Nephron progenitor cell (in vitro differentiated cells): ENCODE data around the gene F7.
"Not testable (repeated sequence)": the region's sequence is repeated elsewhere in the genome, so short reads cannot be mapped to it uniquely, and the experiment has no call there.

Experiments
- DNase-seq: peaks from one replicate; pipeline ENCODE4 v3.0.0; 2021
- H3K27ac Mint-ChIP-seq: 2 replicates; pipeline ENCODE4 v1.8.0; 2021; ENCODE audit warnings: mild to moderate bottlenecking, moderate library complexity, mixed read lengths
- H3K27me3 Mint-ChIP-seq: 2 replicates; pipeline ENCODE4 v1.8.0; 2021; ENCODE audit warnings: mild to moderate bottlenecking, low read depth, mixed read lengths; ENCODE audit not compliant: poor library complexity
- H3K36me3 Mint-ChIP-seq: 2 replicates; pipeline ENCODE4 v1.8.0; 2021; ENCODE audit warnings: low read depth, mixed read lengths
- H3K4me1 Mint-ChIP-seq: 2 replicates; pipeline ENCODE4 v1.8.0; 2021; ENCODE audit warnings: mixed read lengths
- H3K4me3 Mint-ChIP-seq: 2 replicates; pipeline ENCODE4 v1.8.0; 2021; ENCODE audit warnings: mild to moderate bottlenecking, moderate library complexity, mixed read lengths
- H3K9me3 Mint-ChIP-seq: 2 replicates; pipeline ENCODE4 v1.8.0; 2021; ENCODE audit warnings: mild to moderate bottlenecking, moderate library complexity, mixed read lengths
- TF ChIP-seq, protein P1 (sequence below): fragments of 200-600 bp; sonication (generic); IDR thresholded peaks from 2 replicates; pipeline ENCODE4 v1.5.0; 2021; ENCODE audit warnings: antibody characterized with exemption

The F7 gene

DNA sequence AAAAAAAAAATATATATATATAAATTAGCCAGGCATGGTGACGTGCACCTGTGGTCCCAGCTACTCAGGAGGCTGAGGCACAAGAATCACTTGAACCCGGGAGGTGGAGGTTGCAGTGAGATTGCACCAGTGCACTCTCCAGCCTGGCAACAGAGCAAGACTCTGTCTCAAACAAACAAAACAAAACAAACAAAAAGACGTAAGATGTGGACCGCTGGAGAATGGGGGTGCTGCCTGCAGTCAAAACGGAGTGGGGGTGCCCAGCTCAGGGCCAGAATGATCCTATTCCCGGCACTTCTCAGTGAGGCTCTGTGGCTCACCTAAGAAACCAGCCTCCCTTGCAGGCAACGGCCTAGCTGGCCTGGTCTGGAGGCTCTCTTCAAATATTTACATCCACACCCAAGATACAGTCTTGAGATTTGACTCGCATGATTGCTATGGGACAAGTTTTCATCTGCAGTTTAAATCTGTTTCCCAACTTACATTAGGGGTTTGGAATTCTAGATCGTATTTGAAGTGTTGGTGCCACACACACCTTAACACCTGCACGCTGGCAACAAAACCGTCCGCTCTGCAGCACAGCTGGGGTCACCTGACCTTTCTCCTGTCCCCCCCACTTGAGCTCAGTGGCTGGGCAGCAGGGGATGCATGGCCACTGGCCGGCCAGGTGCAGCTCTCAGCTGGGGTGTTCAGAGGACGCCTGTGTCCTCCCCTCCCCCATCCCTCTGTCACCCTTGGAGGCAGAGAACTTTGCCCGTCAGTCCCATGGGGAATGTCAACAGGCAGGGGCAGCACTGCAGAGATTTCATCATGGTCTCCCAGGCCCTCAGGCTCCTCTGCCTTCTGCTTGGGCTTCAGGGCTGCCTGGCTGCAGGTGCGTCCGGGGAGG lies at the start of gene F7:
TSS of gene F7 (plus strand) at position 760 of the 889 bp plus-strand sequence. CDS start at position 811, 51 bp downstream.
- no peaks in the 10 kb centered on the region for H3K36me3 Mint-ChIP-seq
- H3K27me3 Mint-ChIP-seq = peaks cover 26% of the 10 kb centered on the region
- TF ChIP-seq, protein P1, sequence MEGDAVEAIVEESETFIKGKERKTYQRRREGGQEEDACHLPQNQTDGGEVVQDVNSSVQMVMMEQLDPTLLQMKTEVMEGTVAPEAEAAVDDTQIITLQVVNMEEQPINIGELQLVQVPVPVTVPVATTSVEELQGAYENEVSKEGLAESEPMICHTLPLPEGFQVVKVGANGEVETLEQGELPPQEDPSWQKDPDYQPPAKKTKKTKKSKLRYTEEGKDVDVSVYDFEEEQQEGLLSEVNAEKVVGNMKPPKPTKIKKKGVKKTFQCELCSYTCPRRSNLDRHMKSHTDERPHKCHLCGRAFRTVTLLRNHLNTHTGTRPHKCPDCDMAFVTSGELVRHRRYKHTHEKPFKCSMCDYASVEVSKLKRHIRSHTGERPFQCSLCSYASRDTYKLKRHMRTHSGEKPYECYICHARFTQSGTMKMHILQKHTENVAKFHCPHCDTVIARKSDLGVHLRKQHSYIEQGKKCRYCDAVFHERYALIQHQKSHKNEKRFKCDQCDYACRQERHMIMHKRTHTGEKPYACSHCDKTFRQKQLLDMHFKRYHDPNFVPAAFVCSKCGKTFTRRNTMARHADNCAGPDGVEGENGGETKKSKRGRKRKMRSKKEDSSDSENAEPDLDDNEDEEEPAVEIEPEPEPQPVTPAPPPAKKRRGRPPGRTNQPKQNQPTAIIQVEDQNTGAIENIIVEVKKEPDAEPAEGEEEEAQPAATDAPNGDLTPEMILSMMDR = no peak
- H3K4me3 Mint-ChIP-seq = no peak within 1 kb of the TSS
- H3K9me3 Mint-ChIP-seq = peaks cover 6% of the 10 kb centered on the region
- no peak for DNase-seq
- H3K27ac Mint-ChIP-seq = no peak within 1 kb of the TSS
- H3K4me1 Mint-ChIP-seq = peaks cover 11% of the 10 kb centered on the region

GRCh38 chr13:113057084-113057483 lies 48.5 kb upstream of the F7 start:
- H3K27me3 Mint-ChIP-seq = peaks cover 25% of the 10 kb centered on the region
- TF ChIP-seq, protein P1 = no peak
- H3K27ac Mint-ChIP-seq = no peak overlapping the region
- no peak overlapping the region for H3K4me3 Mint-ChIP-seq
- no peaks in the 10 kb centered on the region for H3K9me3 Mint-ChIP-seq
- H3K36me3 Mint-ChIP-seq = peaks cover 5% of the 10 kb centered on the region
- peaks cover 22% of the 10 kb centered on the region for H3K4me1 Mint-ChIP-seq
- no peak for DNase-seq

- H3K9me3 Mint-ChIP-seq, H3K27ac Mint-ChIP-seq, H3K36me3 Mint-ChIP-seq, H3K4me3 Mint-ChIP-seq, DNase-seq: not testable (repeated sequence)
- H3K4me1 Mint-ChIP-seq = peaks cover 18% of the 10 kb centered on the region
- peaks cover 20% of the 10 kb centered on the region for H3K27me3 Mint-ChIP-seq
Measured at GRCh38 chr13:113057559-113057958, 48.0 kb upstream of the F7 start.

- Mint-ChIP-seq H3K36me3 (peaks cover 5% of the 10 kb centered on the region), H3K27me3 (peaks cover 12% of the 10 kb centered on the region), H3K9me3 (no peaks in the 10 kb centered on the region), H3K27ac (no peak overlapping the region), H3K4me3 (no peak overlapping the region), H3K4me1 (peaks cover 10% of the 10 kb centered on the region)
- no peak for DNase-seq
- TF ChIP-seq, protein P1 = no peak
Measured at GRCh38 chr13:113058129-113058987, 47.2 kb upstream of the F7 start.

DNA sequence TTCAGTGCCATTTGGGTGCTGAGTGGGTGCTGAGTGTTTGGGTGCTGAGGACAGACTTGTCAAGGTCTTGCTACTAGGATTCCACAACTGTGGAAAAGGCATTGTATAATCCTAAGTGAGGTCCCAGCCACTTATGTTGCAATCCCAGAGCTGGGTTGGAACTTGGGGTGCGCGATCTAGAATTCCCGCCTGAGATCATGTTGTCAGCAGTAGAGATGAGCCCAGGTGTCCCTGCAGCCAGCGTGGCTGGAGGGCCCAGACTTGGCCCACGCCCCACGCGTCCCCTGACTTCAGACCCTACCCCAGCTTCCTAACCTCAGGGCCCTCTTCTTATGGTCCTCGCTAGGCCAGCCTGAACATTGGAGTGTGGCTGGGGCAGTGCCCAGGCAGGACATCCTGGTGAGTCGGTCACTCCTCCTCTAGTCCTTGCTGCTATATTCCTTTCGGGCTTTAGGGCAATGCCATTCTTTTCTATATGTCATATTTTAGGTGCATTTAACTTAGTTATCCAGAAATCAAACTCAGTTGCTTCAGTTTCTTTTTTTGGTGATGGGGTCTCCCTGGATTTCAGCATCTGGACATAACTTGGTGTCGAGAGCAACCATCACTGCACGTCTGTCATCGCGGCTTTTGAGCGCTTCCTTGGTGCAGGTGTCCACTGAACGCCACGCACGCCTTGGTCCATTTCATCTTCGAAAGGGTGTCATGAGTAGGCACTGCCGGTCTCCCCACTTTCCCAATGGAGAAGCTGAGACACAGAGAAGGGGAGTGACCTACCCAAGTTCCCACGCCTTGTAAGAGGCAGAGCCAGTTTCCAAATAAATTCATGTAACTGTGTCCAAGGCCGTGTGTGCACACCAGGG lies 46.4 kb upstream of the F7 start:
- no peaks in the 10 kb centered on the region for H3K9me3 Mint-ChIP-seq
- no peak overlapping the region for H3K27ac Mint-ChIP-seq
- peaks cover 6% of the 10 kb centered on the region for H3K27me3 Mint-ChIP-seq
- peaks cover 6% of the 10 kb centered on the region for H3K36me3 Mint-ChIP-seq
- TF ChIP-seq, protein P1 = no peak
- H3K4me1 Mint-ChIP-seq = peaks cover 3% of the 10 kb centered on the region
- no peak overlapping the region for H3K4me3 Mint-ChIP-seq
- DNase-seq = no peak
